ENCODE results near the gene PIGU. TPM values are rescaled to one million over a fixed set of nuclear protein-coding genes. Genes with fewer than 3 reads are reported as not detected.

Gene PIGU
- total and polyA plus RNA-seq, 2 of the 13 experiments (the other 11 are each of a cell fraction or from before 2014, with no cell fraction given), result 45.5 to 231 TPM

GRCh38 chr20:34516247-34517113 lies 160.4 kb downstream of the PIGU start, which contains the start of gene DYNLRB1 (continued):
- TF ChIP-seq ZNF558 (CRISPR knock-in tag; IDR thresholded peaks at IDR 0.05; ENCODE audit: borderline replicate concordance) (peak; percentile 99), ZNF343 (CRISPR knock-in tag; IDR thresholded peaks at IDR 0.05) (0 out of 2 replicates have a peak, but pooled peaks have one; percentile 26), DDIT3 (CRISPR knock-in tag; IDR thresholded peaks at IDR 0.05) (0 out of 2 replicates have a peak, but pooled peaks have one; percentile 81), NFE2 (CRISPR knock-in tag; IDR thresholded peaks at IDR 0.05) (peak; percentile 6; the same call in 1 of the 2 replicates), GLMP (CRISPR knock-in tag; IDR thresholded peaks at IDR 0.05; ENCODE audit: borderline replicate concordance) (no peak), CBX5 (CRISPR knock-in tag; IDR thresholded peaks at IDR 0.05; ENCODE audit: borderline replicate concordance) (peak; percentile 94), ZNF766 (CRISPR knock-in tag; IDR thresholded peaks at IDR 0.05; ENCODE audit: borderline replicate concordance) (peak; percentile 68), PAF1 (CRISPR knock-in tag; IDR thresholded peaks at IDR 0.05) (peak; percentile 70; the same call in 1 of the 2 replicates), ATF7 (IDR thresholded peaks at IDR 0.05) (no peak), ATF7 (CRISPR knock-in tag; IDR thresholded peaks at IDR 0.05) (no peak), ATF7-NPFF (CRISPR knock-in tag; IDR thresholded peaks at IDR 0.05; ENCODE audit: low read depth) (peak; percentile 90), LCORL (IDR thresholded peaks at IDR 0.05) (no peak), LCORL (CRISPR knock-in tag; IDR thresholded peaks at IDR 0.05) (peak; percentile 82), ZNF12 (CRISPR knock-in tag; IDR thresholded peaks at IDR 0.05) (peak; percentile 65), AGO1 (IDR thresholded peaks at IDR 0.05; ENCODE audit: low read depth, low read length, poor library complexity, severe bottlenecking) (peak; percentile 89), TGIF2 (CRISPR knock-in tag; IDR thresholded peaks at IDR 0.05) (peak; percentile 47), HMG20B (CRISPR knock-in tag; conservative IDR thresholded peaks at IDR 0.05) (0 out of 2 replicates have a peak, but pooled peaks have one; percentile 12), KAT7 (CRISPR knock-in tag; IDR thresholded peaks at IDR 0.05; ENCODE audit: borderline replicate concordance) (peak; percentile 73), ZSCAN9 (CRISPR knock-in tag; IDR thresholded peaks at IDR 0.05; ENCODE audit: borderline replicate concordance) (peak; percentile 94), IRX3 (CRISPR knock-in tag; IDR thresholded peaks at IDR 0.05; ENCODE audit: borderline replicate concordance, low read depth) (peak; percentile 79), ZNF614 (CRISPR knock-in tag; IDR thresholded peaks at IDR 0.05; ENCODE audit: borderline replicate concordance) (0 out of 2 replicates have a peak, but pooled peaks have one; percentile 71), ZNF543 (CRISPR knock-in tag; IDR thresholded peaks at IDR 0.05) (0 out of 2 replicates have a peak, but pooled peaks have one; percentile 68), ZNF350 (CRISPR knock-in tag; IDR thresholded peaks at IDR 0.05; ENCODE audit: borderline replicate concordance, low read depth) (peak; percentile 93; the same call in 1 of the 2 replicates), ARNT2 (CRISPR knock-in tag; IDR thresholded peaks at IDR 0.05; ENCODE audit: low read depth) (peak; percentile 92; the same call in 1 of the 2 replicates), NAIF1 (CRISPR knock-in tag; IDR thresholded peaks at IDR 0.05; ENCODE audit: borderline replicate concordance) (peak; percentile 93; the same call in 1 of the 2 replicates), HMGXB4 (CRISPR knock-in tag; IDR thresholded peaks at IDR 0.05; ENCODE audit: borderline replicate concordance in 1 of 2, low read depth in 1 of 2) (peak; percentile 96), FOXC1 (CRISPR knock-in tag; IDR thresholded peaks at IDR 0.05; ENCODE audit: borderline replicate concordance) (peak; percentile 96)
